ENCODE measurements around the gene NCOA5. TPM values are rescaled to one million over a fixed set of nuclear protein-coding genes. Genes with fewer than 3 reads are reported as not detected.
A peak's percentile ranks its signal among the peaks of the same experiment; 100 is the strongest.

The NCOA5 gene
- total RNA-seq, 1 donor from 2014 or later = 12.3 TPM

GRCh38 chr20:46122071-46122470, 32.3 kb upstream of the NCOA5 start:
- intact Hi-C loops (cut with DNase I) = no loop called here
- peak; percentile 60 for DNase-seq (ENCODE audit: low spot score)

GRCh38 chr20:46121184-46121930, 31.6 kb upstream of the NCOA5 start:
- intact Hi-C loops (cut with DNase I) = no loop called here
- peak; percentile 35 for DNase-seq (ENCODE audit: low spot score)

GRCh38 chr20:46120136-46120535, 30.4 kb upstream of the NCOA5 start:
- no peak for DNase-seq (ENCODE audit: low spot score)
- intact Hi-C loops (cut with DNase I) = no loop called here

- DNase-seq (ENCODE audit: low spot score) = no peak
- intact Hi-C loops (cut with DNase I) = no loop called here
Observed at GRCh38 chr20:46119547-46119946, 29.8 kb upstream of the NCOA5 start.

- DNase-seq (ENCODE audit: low spot score) = no peak
- intact Hi-C loops (cut with DNase I) = no loop called here
Observed at GRCh38 chr20:46119028-46119546, 29.3 kb upstream of the NCOA5 start.

GRCh38 chr20:46118481-46119020, 28.8 kb upstream of the NCOA5 start:
- intact Hi-C loops (cut with DNase I) = no loop called here
- no peak for DNase-seq (ENCODE audit: low spot score)

GRCh38 chr20:46117704-46118467, 28.1 kb upstream of the NCOA5 start, which contains the start of gene CD40:
Gene CD40 (plus strand): TSS chr20:46118314. CDS start chr20:46118344, 30 bp downstream.
- DNase-seq (ENCODE audit: low spot score) = peak; percentile 89
- intact Hi-C loops (cut with DNase I) = no loop called here

- DNase-seq (ENCODE audit: low spot score) = no peak
- intact Hi-C loops (cut with DNase I) = no loop called here
Observed at GRCh38 chr20:46114449-46114848, 24.7 kb upstream of the NCOA5 start.

- intact Hi-C loops (cut with DNase I) = no loop called here
- no peak for DNase-seq (ENCODE audit: low spot score)
Observed at GRCh38 chr20:46113113-46113470, 23.3 kb upstream of the NCOA5 start.

- no peak for DNase-seq (ENCODE audit: low spot score)
- intact Hi-C loops (cut with DNase I) = no loop called here
Observed at GRCh38 chr20:46112430-46113112, 22.8 kb upstream of the NCOA5 start.

GRCh38 chr20:46111836-46112212, 22.1 kb upstream of the NCOA5 start:
- intact Hi-C loops (cut with DNase I) = no loop called here
- no peak for DNase-seq (ENCODE audit: low spot score)

GRCh38 chr20:46111028-46111835, 21.5 kb upstream of the NCOA5 start:
- DNase-seq (ENCODE audit: low spot score) = no peak
- intact Hi-C loops (cut with DNase I) = no loop called here

- intact Hi-C loops (cut with DNase I) = no loop called here
- DNase-seq (ENCODE audit: low spot score) = no peak
Observed at GRCh38 chr20:46108976-46109375, 19.2 kb upstream of the NCOA5 start.

- DNase-seq (ENCODE audit: low spot score) = no peak
- intact Hi-C loops (cut with DNase I) = no loop called here
Observed at GRCh38 chr20:46108435-46108841, 18.7 kb upstream of the NCOA5 start.

GRCh38 chr20:46107061-46107460, 17.3 kb upstream of the NCOA5 start:
- DNase-seq (ENCODE audit: low spot score) = no peak
- intact Hi-C loops (cut with DNase I) = no loop called here

- intact Hi-C loops (cut with DNase I) = no loop called here
- no peak for DNase-seq (ENCODE audit: low spot score)
Observed at GRCh38 chr20:46104262-46104661, 14.5 kb upstream of the NCOA5 start.

- intact Hi-C loops (cut with DNase I) = no loop called here
Observed at GRCh38 chr20:46102940-46103339, 13.2 kb upstream of the NCOA5 start.

GRCh38 chr20:46101957-46102356, 12.2 kb upstream of the NCOA5 start:
- no peak for DNase-seq (ENCODE audit: low spot score)
- intact Hi-C loops (cut with DNase I) = no loop called here

More at GRCh38 chr20:46102940-46103339, 13.2 kb upstream of the NCOA5 start:
- no peak for DNase-seq (ENCODE audit: low spot score)

GRCh38 chr20:46100988-46101387, 11.2 kb upstream of the NCOA5 start:
- DNase-seq (ENCODE audit: low spot score) = no peak
- intact Hi-C loops (cut with DNase I) = no loop called here

Data from cardiac septum (tissue), 1 donor.